Stomach (tissue), 4 donors: ENCODE data around the gene FEM1C.

Experiments
- POLR2AphosphoS5 ChIP-seq, 3 donors: sonication (generic); formaldehyde crosslinking; IDR thresholded peaks; one replicate each; pipeline ENCODE4 v1.6.1; 2016; ENCODE audit warnings: antibody characterized with exemption in 3 of 3
- TF ChIP-seq, protein P1 (sequence below), 7 experiments: fragments of 450-650 bp in 4 of 7; fragments of 200-600 bp in 3 of 7; sonication (generic) in 3 of 7; IDR thresholded peaks; one replicate each; pipeline ENCODE4 v1.5.1; 2016 to 2019; ENCODE audit warnings: antibody characterized with exemption in 7 of 7, control low read depth in 2 of 7, mild to moderate bottlenecking in 1 of 7

DNA sequence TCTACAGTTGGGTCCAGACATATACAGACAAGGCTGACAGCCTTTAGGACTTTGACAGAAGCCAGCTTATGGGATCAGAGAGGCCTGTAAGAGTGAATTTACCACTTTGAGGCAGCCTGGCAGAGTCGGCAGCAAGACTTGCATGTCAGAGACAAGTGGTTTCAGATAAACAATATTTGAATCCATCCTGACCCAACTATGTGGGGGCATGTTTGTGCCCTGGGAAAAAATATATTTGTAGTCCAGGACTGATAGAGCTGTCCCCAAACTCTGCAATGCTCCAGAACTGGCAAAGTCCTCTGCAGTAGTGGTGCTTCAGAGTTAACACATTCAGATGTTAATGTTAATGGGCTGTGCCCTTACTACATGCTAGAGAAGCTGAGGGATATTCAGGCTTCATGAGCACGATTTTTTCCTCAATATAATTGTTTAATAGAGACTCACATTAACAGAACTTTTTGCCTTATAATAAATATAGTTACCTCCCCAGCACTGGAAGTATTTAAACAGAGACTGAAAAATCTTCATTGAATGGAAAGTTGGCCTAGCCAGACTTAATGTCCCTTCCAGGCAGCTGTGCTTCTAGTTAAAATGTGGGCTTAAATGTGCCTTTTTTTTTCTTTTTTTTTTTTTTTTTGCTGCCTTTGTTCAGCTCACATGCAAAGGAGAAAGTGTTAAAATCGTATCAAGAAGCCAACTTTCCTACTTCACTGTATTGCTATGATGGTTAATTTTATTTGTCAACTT, 42.9 kb downstream of the FEM1C start:
- TF ChIP-seq, protein P1, sequence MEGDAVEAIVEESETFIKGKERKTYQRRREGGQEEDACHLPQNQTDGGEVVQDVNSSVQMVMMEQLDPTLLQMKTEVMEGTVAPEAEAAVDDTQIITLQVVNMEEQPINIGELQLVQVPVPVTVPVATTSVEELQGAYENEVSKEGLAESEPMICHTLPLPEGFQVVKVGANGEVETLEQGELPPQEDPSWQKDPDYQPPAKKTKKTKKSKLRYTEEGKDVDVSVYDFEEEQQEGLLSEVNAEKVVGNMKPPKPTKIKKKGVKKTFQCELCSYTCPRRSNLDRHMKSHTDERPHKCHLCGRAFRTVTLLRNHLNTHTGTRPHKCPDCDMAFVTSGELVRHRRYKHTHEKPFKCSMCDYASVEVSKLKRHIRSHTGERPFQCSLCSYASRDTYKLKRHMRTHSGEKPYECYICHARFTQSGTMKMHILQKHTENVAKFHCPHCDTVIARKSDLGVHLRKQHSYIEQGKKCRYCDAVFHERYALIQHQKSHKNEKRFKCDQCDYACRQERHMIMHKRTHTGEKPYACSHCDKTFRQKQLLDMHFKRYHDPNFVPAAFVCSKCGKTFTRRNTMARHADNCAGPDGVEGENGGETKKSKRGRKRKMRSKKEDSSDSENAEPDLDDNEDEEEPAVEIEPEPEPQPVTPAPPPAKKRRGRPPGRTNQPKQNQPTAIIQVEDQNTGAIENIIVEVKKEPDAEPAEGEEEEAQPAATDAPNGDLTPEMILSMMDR (IDR thresholded peaks at IDR 0.05): no peak
- no peak for TF ChIP-seq POLR2AphosphoS5 (IDR thresholded peaks at IDR 0.05)
